ENCODE measurements around the gene NOS1AP. TPM values are rescaled to one million over a fixed set of nuclear protein-coding genes. Genes with fewer than 3 reads are reported as not detected.
A peak's percentile ranks its signal among the peaks of the same experiment; 100 is the strongest.

The NOS1AP gene
- total and polyA plus RNA-seq, 8 donors: 0.25 to 13.8 (median 6.2) TPM

GRCh38 chr1:162133566-162133965 is 64.1 kb downstream of the NOS1AP start:
- peaks cover 0 to 46% (median 24%) of the 10 kb centered on the region in 4 donors for H3K4me1 ChIP-seq
- WGBS, 5 donors: 42 to 72% (median 57%) methylated on average over 2 of the region's 2 CpGs
- intact Hi-C loops (cut with DNase I; ENCODE audit: low total_unique reads): no loop called here

DNA sequence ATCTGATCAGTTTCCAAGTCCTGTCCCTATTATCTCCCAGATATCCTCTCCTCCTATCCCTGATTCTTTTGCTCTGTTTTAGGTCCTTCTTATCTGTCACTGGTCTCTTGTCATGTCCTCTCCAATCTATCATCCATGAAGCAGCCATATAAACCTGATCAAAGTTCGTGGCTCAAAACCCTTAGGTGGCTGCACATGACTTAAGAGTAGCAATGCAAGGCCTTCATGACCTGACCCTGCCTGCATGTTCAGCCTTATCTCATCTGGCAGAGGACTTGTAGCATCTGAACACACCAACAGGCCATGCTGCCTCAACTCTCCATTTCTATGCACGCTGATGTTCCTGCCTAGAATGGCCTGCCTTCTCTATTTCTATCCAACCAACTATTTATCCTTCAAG is 65.2 kb downstream of the NOS1AP start:
- TF ChIP-seq EP300 (IDR thresholded peaks at IDR 0.05) (no peak), POLR2AphosphoS5 (IDR thresholded peaks at IDR 0.05) (no peak), POLR2A (IDR thresholded peaks at IDR 0.05) (no peak), CTCF (IDR thresholded peaks at IDR 0.05) (no peak)
- 87 to 95% (median 91%) methylated on average over 2 of the region's 2 CpGs for WGBS, 5 donors
- Histone ChIP-seq H3K27ac (no peak overlapping the region), H3K9me3 (no peaks in the 10 kb centered on the region), H3K4me3 (no peak overlapping the region), H3K4me1 (peaks cover 0 to 53% (median 25%) of the 10 kb centered on the region in 4 donors), H3K36me3 (no peaks in the 10 kb centered on the region), H3K27me3 (no peaks in the 10 kb centered on the region)
- DNase-seq: no peak
- intact Hi-C loops (cut with DNase I; ENCODE audit: low total_unique reads): no loop called here

More at GRCh38 chr1:162133566-162133965, 64.1 kb downstream of the NOS1AP start:
- H3K27ac ChIP-seq: no peak overlapping the region
- H3K36me3 ChIP-seq: no peaks in the 10 kb centered on the region
- no peaks in the 10 kb centered on the region for H3K9me3 ChIP-seq
- H3K4me3 ChIP-seq: no peak overlapping the region
- no peak for DNase-seq
- H3K27me3 ChIP-seq: no peaks in the 10 kb centered on the region
- no peak for TF ChIP-seq EP300 (IDR thresholded peaks at IDR 0.05)
- no peak for TF ChIP-seq POLR2AphosphoS5 (IDR thresholded peaks at IDR 0.05)
- TF ChIP-seq POLR2A (IDR thresholded peaks at IDR 0.05): no peak
- TF ChIP-seq CTCF (IDR thresholded peaks at IDR 0.05): no peak

- no peak for DNase-seq
- no peaks in the 10 kb centered on the region for H3K27me3 ChIP-seq
- no peaks in the 10 kb centered on the region for H3K9me3 ChIP-seq
- no peaks in the 10 kb centered on the region for H3K36me3 ChIP-seq
- no peak overlapping the region for H3K27ac ChIP-seq
- WGBS, 5 donors: 88 to 94% (median 91%) methylated on average over 4 of the region's 4 CpGs
- no peak overlapping the region for H3K4me3 ChIP-seq
- TF ChIP-seq POLR2A (IDR thresholded peaks at IDR 0.05): no peak
- peaks cover 0 to 52% (median 24%) of the 10 kb centered on the region in 4 donors for H3K4me1 ChIP-seq
- intact Hi-C loops (cut with DNase I; ENCODE audit: low total_unique reads): no loop called here
Measured at GRCh38 chr1:162135271-162135775, 65.8 kb downstream of the NOS1AP start.

- Histone ChIP-seq H3K4me1 (peaks cover 0 to 47% (median 18%) of the 10 kb centered on the region in 4 donors), H3K4me3 (no peak overlapping the region), H3K36me3 (no peaks in the 10 kb centered on the region), H3K27ac (no peak overlapping the region), H3K27me3 (no peaks in the 10 kb centered on the region), H3K9me3 (no peaks in the 10 kb centered on the region)
- intact Hi-C loops (cut with DNase I; ENCODE audit: low total_unique reads): no loop called here
- TF ChIP-seq EP300 (IDR thresholded peaks at IDR 0.05): no peak
- peak in 1 of 3 donors; percentile 26 for TF ChIP-seq POLR2AphosphoS5 (IDR thresholded peaks at IDR 0.05)
- no peak for TF ChIP-seq POLR2A (IDR thresholded peaks at IDR 0.05)
- TF ChIP-seq CTCF (IDR thresholded peaks at IDR 0.05): no peak
- DNase-seq: peak in 1 of 2 donors; percentile 26
- whole genome bisulfite sequencing, 5 donors: 55 to 62% (median 59%) methylated on average over 4 of the region's 4 CpGs
Measured at GRCh38 chr1:162136760-162137159, 67.3 kb downstream of the NOS1AP start.

DNA sequence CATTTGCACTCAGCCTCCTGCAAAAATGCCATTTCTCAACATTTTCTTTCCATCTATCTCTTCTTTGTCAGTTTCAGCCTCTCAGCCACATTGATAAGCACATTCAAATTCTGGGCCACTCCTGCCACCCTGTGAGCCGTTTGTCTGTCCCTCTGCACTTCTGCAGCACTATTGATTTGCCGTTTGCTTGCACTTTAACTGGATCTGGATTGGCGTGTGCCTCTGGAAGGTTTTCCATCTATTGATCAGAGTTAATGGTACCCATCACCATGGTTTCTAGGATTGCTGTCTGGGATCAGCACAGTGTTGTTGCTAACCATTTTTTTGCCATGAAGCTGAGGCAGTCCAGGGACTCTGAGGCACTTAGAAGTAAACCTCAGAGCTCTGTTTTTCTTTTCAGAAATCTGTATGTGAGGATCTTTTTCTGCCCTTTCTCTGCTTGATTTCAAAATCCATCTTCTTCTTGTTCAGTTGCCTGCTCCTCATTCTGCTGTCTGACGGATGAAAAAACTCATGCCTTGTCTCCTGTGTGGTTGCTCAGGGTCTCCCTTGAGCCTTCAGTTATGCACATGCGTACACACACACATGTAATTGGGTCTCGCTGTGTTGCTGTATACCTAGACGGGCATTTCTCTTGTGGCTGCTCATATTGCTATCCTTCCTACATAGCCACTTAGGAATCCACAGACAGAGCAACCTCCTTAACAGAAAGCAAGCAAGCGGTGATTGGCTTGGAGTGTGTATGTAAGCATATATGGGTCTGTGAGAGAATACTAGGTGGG is 67.9 kb downstream of the NOS1AP start:
- TF ChIP-seq POLR2A (IDR thresholded peaks at IDR 0.05): no peak
- no peak for TF ChIP-seq CTCF (IDR thresholded peaks at IDR 0.05)
- no peak for TF ChIP-seq POLR2AphosphoS5 (IDR thresholded peaks at IDR 0.05)
- no peak for TF ChIP-seq EP300 (IDR thresholded peaks at IDR 0.05)
- Histone ChIP-seq H3K9me3 (no peaks in the 10 kb centered on the region), H3K27me3 (no peaks in the 10 kb centered on the region), H3K4me3 (no peak overlapping the region), H3K27ac (no peak overlapping the region), H3K4me1 (peaks cover 0 to 44% (median 15%) of the 10 kb centered on the region in 4 donors), H3K36me3 (no peaks in the 10 kb centered on the region)
- WGBS, 5 donors: 69 to 79% (median 74%) methylated on average over 8 of the region's 8 CpGs
- no peak for DNase-seq
- intact Hi-C loops (cut with DNase I; ENCODE audit: low total_unique reads): no loop called here

All from stomach (tissue), 9 donors.